K562 (cell line): ENCODE measurements around the gene RAB31. TPM values are rescaled to one million over a fixed set of nuclear protein-coding genes. Genes with fewer than 3 reads are reported as not detected.
A peak's percentile ranks its signal among the peaks of the same experiment; 100 is the strongest.

Experiments used
- CBX3 ChIP-seq, 2 experiments: IDR thresholded peaks; 1 replicate in 1 of 2; 2 replicates in 1 of 2; pipeline ENCODE4 v1.6.1; 2012; ENCODE audit warnings: inconsistent platforms in 2 of 2, low read length in 2 of 2, borderline replicate concordance in 1 of 2, control low read depth in 1 of 2
- polyA plus RNA-seq, 8 experiments: library from polyadenylated mRNA; depleted of rRNA in 4 of 8; stranded (reverse) in 5 of 8; unstranded in 3 of 8; fragments of >200 nt; fragmentation: Nextera tagmentation in 2 of 8; fragmentation: Illumina TruSeq in 1 of 8; extraction: Ambion mirVana in 2 of 8; extraction: Trizol in 1 of 8; gene quantifications; 2 replicates each; pipeline versions ENCODE4 v1.2.1 to v1.2.3, GENCODE V29; 2011 to 2014; ENCODE audit warnings: inconsistent platforms in 1 of 8, missing spikeins in 1 of 8
- total RNA-seq, 7 experiments: library from RNA; depleted of rRNA in 6 of 7; stranded (reverse); fragments of >200 nt in 6 of 7; fragmentation: Illumina TruSeq in 2 of 7; extraction: Trizol in 2 of 7; gene quantifications; 2 replicates each; pipeline versions ENCODE4 v1.2.1 to v1.2.3, GENCODE V29; 2011 to 2021; ENCODE audit warnings: low replicate concordance in 1 of 7
- TF ChIP-seq, protein P1 (sequence below): sonication (generic); formaldehyde crosslinking; IDR thresholded peaks from 2 replicates; pipeline ENCODE4 v1.8.0; 2023; ENCODE audit warnings: missing genetic modification reagents, mild to moderate bottlenecking, borderline replicate concordance
- TF ChIP-seq, protein P2 (sequence below): fragments of 200-800 bp; sonication (Bioruptor generic); IDR thresholded peaks from 2 replicates; pipeline ENCODE4 v1.6.1; 2017; ENCODE audit warnings: missing genetic modification characterization, missing compliant biosample characterization
- TF ChIP-seq, protein P3 (sequence below): fragments of 450-650 bp; IDR thresholded peaks from 2 replicates; pipeline ENCODE4 v1.6.1; 2016; ENCODE audit warnings: mild to moderate bottlenecking, moderate library complexity
- TF ChIP-seq, protein P4 (sequence below): fragments of 450-650 bp; IDR thresholded peaks from one replicate; pipeline ENCODE4 v1.6.1; 2018; ENCODE audit warnings: mild to moderate bottlenecking, moderate library complexity; ENCODE audit not compliant: partially characterized antibody

The RAB31 gene
- total and polyA plus RNA-seq, 9 of the 15 experiments (the other 6 are each of a cell fraction or from before 2014, with no cell fraction given): 20.7 to 70.4 (median 41.3) TPM

DNA sequence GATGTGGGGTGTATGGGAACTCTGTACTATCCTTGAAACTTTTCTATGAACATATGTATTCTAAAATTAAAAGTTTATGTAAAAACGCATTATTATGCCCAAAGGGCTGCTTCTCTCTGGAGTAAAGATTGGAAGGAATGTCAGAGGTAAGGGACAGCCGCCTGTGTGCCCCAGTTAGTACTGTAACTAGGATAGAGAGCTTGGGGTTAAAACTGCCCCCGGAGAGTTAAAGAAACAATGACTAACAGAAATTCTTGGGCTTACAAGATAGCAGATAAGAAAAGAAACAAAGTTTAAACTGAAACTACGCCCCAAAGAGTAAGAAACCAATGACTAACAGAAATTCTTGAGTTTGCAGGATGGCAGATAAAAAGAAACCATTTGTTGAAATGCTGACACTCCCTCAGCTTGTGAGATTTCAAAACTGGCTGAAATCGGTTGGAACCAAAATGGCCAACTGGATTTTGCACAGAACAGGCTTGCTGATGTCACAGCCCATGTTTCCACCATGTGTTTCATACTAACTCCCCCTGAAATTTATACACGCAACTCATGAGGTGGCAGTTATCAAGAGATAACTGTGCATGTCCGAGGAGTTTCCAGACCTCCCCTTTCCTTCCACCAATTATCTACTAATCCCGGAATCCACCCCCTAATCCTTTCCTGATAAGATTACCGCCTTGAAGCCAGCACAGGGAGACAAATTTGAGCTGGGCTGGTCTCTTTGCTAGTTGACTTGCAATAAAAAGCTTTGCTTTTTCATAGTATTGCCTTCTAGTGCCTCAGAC is 169.0 kb downstream of the RAB31 start (continued):
- TF ChIP-seq, protein P1, sequence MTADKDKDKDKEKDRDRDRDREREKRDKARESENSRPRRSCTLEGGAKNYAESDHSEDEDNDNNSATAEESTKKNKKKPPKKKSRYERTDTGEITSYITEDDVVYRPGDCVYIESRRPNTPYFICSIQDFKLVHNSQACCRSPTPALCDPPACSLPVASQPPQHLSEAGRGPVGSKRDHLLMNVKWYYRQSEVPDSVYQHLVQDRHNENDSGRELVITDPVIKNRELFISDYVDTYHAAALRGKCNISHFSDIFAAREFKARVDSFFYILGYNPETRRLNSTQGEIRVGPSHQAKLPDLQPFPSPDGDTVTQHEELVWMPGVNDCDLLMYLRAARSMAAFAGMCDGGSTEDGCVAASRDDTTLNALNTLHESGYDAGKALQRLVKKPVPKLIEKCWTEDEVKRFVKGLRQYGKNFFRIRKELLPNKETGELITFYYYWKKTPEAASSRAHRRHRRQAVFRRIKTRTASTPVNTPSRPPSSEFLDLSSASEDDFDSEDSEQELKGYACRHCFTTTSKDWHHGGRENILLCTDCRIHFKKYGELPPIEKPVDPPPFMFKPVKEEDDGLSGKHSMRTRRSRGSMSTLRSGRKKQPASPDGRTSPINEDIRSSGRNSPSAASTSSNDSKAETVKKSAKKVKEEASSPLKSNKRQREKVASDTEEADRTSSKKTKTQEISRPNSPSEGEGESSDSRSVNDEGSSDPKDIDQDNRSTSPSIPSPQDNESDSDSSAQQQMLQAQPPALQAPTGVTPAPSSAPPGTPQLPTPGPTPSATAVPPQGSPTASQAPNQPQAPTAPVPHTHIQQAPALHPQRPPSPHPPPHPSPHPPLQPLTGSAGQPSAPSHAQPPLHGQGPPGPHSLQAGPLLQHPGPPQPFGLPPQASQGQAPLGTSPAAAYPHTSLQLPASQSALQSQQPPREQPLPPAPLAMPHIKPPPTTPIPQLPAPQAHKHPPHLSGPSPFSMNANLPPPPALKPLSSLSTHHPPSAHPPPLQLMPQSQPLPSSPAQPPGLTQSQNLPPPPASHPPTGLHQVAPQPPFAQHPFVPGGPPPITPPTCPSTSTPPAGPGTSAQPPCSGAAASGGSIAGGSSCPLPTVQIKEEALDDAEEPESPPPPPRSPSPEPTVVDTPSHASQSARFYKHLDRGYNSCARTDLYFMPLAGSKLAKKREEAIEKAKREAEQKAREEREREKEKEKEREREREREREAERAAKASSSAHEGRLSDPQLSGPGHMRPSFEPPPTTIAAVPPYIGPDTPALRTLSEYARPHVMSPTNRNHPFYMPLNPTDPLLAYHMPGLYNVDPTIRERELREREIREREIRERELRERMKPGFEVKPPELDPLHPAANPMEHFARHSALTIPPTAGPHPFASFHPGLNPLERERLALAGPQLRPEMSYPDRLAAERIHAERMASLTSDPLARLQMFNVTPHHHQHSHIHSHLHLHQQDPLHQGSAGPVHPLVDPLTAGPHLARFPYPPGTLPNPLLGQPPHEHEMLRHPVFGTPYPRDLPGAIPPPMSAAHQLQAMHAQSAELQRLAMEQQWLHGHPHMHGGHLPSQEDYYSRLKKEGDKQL: no peak
- TF ChIP-seq, protein P2, sequence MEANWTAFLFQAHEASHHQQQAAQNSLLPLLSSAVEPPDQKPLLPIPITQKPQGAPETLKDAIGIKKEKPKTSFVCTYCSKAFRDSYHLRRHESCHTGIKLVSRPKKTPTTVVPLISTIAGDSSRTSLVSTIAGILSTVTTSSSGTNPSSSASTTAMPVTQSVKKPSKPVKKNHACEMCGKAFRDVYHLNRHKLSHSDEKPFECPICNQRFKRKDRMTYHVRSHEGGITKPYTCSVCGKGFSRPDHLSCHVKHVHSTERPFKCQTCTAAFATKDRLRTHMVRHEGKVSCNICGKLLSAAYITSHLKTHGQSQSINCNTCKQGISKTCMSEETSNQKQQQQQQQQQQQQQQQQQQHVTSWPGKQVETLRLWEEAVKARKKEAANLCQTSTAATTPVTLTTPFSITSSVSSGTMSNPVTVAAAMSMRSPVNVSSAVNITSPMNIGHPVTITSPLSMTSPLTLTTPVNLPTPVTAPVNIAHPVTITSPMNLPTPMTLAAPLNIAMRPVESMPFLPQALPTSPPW (CRISPR knock-in tag): no peak
- TF ChIP-seq, protein P3, sequence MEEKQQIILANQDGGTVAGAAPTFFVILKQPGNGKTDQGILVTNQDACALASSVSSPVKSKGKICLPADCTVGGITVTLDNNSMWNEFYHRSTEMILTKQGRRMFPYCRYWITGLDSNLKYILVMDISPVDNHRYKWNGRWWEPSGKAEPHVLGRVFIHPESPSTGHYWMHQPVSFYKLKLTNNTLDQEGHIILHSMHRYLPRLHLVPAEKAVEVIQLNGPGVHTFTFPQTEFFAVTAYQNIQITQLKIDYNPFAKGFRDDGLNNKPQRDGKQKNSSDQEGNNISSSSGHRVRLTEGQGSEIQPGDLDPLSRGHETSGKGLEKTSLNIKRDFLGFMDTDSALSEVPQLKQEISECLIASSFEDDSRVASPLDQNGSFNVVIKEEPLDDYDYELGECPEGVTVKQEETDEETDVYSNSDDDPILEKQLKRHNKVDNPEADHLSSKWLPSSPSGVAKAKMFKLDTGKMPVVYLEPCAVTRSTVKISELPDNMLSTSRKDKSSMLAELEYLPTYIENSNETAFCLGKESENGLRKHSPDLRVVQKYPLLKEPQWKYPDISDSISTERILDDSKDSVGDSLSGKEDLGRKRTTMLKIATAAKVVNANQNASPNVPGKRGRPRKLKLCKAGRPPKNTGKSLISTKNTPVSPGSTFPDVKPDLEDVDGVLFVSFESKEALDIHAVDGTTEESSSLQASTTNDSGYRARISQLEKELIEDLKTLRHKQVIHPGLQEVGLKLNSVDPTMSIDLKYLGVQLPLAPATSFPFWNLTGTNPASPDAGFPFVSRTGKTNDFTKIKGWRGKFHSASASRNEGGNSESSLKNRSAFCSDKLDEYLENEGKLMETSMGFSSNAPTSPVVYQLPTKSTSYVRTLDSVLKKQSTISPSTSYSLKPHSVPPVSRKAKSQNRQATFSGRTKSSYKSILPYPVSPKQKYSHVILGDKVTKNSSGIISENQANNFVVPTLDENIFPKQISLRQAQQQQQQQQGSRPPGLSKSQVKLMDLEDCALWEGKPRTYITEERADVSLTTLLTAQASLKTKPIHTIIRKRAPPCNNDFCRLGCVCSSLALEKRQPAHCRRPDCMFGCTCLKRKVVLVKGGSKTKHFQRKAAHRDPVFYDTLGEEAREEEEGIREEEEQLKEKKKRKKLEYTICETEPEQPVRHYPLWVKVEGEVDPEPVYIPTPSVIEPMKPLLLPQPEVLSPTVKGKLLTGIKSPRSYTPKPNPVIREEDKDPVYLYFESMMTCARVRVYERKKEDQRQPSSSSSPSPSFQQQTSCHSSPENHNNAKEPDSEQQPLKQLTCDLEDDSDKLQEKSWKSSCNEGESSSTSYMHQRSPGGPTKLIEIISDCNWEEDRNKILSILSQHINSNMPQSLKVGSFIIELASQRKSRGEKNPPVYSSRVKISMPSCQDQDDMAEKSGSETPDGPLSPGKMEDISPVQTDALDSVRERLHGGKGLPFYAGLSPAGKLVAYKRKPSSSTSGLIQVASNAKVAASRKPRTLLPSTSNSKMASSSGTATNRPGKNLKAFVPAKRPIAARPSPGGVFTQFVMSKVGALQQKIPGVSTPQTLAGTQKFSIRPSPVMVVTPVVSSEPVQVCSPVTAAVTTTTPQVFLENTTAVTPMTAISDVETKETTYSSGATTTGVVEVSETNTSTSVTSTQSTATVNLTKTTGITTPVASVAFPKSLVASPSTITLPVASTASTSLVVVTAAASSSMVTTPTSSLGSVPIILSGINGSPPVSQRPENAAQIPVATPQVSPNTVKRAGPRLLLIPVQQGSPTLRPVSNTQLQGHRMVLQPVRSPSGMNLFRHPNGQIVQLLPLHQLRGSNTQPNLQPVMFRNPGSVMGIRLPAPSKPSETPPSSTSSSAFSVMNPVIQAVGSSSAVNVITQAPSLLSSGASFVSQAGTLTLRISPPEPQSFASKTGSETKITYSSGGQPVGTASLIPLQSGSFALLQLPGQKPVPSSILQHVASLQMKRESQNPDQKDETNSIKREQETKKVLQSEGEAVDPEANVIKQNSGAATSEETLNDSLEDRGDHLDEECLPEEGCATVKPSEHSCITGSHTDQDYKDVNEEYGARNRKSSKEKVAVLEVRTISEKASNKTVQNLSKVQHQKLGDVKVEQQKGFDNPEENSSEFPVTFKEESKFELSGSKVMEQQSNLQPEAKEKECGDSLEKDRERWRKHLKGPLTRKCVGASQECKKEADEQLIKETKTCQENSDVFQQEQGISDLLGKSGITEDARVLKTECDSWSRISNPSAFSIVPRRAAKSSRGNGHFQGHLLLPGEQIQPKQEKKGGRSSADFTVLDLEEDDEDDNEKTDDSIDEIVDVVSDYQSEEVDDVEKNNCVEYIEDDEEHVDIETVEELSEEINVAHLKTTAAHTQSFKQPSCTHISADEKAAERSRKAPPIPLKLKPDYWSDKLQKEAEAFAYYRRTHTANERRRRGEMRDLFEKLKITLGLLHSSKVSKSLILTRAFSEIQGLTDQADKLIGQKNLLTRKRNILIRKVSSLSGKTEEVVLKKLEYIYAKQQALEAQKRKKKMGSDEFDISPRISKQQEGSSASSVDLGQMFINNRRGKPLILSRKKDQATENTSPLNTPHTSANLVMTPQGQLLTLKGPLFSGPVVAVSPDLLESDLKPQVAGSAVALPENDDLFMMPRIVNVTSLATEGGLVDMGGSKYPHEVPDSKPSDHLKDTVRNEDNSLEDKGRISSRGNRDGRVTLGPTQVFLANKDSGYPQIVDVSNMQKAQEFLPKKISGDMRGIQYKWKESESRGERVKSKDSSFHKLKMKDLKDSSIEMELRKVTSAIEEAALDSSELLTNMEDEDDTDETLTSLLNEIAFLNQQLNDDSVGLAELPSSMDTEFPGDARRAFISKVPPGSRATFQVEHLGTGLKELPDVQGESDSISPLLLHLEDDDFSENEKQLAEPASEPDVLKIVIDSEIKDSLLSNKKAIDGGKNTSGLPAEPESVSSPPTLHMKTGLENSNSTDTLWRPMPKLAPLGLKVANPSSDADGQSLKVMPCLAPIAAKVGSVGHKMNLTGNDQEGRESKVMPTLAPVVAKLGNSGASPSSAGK: no peak
- TF ChIP-seq, protein P4, sequence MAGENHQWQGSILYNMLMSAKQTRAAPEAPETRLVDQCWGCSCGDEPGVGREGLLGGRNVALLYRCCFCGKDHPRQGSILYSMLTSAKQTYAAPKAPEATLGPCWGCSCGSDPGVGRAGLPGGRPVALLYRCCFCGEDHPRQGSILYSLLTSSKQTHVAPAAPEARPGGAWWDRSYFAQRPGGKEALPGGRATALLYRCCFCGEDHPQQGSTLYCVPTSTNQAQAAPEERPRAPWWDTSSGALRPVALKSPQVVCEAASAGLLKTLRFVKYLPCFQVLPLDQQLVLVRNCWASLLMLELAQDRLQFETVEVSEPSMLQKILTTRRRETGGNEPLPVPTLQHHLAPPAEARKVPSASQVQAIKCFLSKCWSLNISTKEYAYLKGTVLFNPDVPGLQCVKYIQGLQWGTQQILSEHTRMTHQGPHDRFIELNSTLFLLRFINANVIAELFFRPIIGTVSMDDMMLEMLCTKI: no peak
- peak in 1 of 2 experiments; percentile 91; a peak in 2 of 3 replicates for TF ChIP-seq CBX3 (IDR thresholded peaks at IDR 0.05; ENCODE audit: borderline replicate concordance in 1 of 2, low read length in 2 of 2)
